Activated CD4-positive, CD25-positive, alpha-beta regulatory T cell (primary cell): ENCODE results near the gene STX2.

Experiments used
- DNase-seq, 4 experiments: peaks; one replicate each; lab custom pipeline; 2025; lab: John Stamatoyannopoulos, UW

Gene STX2

GRCh38 chr12:130831246-130831645 lies 7.8 kb downstream of the STX2 start:
- no peak for DNase-seq

GRCh38 chr12:130830246-130830551 lies 8.9 kb downstream of the STX2 start:
- DNase-seq: no peak

- no peak for DNase-seq
These were observed 9.4 kb downstream of the STX2 start for GRCh38 chr12:130829391-130830245.

- no peak for DNase-seq
These were observed 10.2 kb downstream of the STX2 start for GRCh38 chr12:130828895-130829294.

- no peak for DNase-seq
These were observed 11.6 kb downstream of the STX2 start for GRCh38 chr12:130827432-130827831.

GRCh38 chr12:130826151-130826801 lies 12.8 kb downstream of the STX2 start:
- DNase-seq: peak; percentile 31 to 54 (median 50)

GRCh38 chr12:130825771-130826150 lies 13.3 kb downstream of the STX2 start:
- no peak for DNase-seq

GRCh38 chr12:130819681-130820080 lies 19.4 kb downstream of the STX2 start:
- DNase-seq: no peak

GRCh38 chr12:130818635-130819576 lies 20.1 kb downstream of the STX2 start:
- DNase-seq: peak; percentile 64 to 72 (median 66)

- DNase-seq: no peak
These were observed 20.8 kb downstream of the STX2 start for GRCh38 chr12:130818272-130818634.

- DNase-seq: no peak
These were observed 21.2 kb downstream of the STX2 start for GRCh38 chr12:130817804-130818203.

- no peak for DNase-seq
These were observed 23.0 kb downstream of the STX2 start for GRCh38 chr12:130816097-130816496.

GRCh38 chr12:130815028-130815741 lies 23.9 kb downstream of the STX2 start:
- DNase-seq: no peak

- DNase-seq: no peak
These were observed 25.1 kb downstream of the STX2 start for GRCh38 chr12:130813949-130814348.

- no peak for DNase-seq
These were observed 25.6 kb downstream of the STX2 start for GRCh38 chr12:130813436-130813835.

- DNase-seq: no peak
These were observed 29.3 kb downstream of the STX2 start for GRCh38 chr12:130809791-130810190.

GRCh38 chr12:130807309-130807708 lies 31.7 kb downstream of the STX2 start:
- no peak for DNase-seq

GRCh38 chr12:130806574-130806973 lies 32.5 kb downstream of the STX2 start:
- no peak for DNase-seq

- DNase-seq: no peak
These were observed 33.4 kb downstream of the STX2 start for GRCh38 chr12:130805635-130806034.

GRCh38 chr12:130804216-130804615 lies 34.8 kb downstream of the STX2 start:
- no peak for DNase-seq

GRCh38 chr12:130803702-130804101 lies 35.3 kb downstream of the STX2 start:
- no peak for DNase-seq

- DNase-seq: no peak
These were observed 38.7 kb downstream of the STX2 start for GRCh38 chr12:130800312-130800711.
